GM21360 (cell line): ENCODE data around the gene AP1M1.
"Not testable (repeated sequence)": the region's sequence is repeated elsewhere in the genome, so short reads cannot be mapped to it uniquely, and the experiment has no call there.

ENCODE experiments used
- ATAC-seq: cut with Tn5 transposase; IDR thresholded peaks from one replicate; pipeline ENCODE4 v1.9.1; 2021; ENCODE audit warnings: mild to moderate bottlenecking, moderate library complexity; ENCODE audit not compliant: unreplicated experiment

The AP1M1 gene

DNA sequence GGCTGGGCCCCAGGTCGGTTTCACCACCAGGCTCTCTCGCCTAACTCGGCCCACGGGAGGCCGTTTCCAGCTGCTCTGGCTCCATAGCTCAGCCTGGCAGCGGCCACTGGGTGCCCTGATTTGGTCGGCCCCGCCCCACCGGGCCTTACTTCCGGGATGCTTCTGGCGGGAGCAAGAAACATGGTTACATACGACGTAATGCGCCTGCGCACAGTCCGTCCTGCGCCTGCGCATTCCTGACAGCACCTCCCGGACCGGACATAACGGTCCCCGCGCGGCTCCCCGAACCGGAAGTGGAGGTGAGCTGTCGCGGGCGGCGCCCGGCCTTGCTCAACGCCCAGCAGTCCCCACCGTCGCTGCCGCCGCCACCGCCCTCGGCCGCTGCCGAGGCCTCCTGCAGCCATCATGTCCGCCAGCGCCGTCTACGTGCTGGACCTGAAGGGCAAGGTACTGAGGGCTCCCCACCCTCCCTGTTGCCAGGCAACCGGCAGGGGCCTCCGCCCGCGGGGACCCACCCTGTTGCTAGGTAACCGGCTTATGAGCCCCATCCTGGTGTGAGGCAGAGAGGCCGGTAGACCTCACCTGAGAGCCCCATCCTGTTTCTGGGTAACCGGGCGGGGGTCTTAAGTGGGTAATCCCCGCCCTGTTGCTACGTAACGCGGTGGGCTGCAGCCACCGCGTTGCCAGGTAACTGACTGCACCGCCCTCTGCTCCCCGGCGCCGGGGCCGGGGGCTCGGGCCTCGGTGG is at the start of gene AP1M1:
Gene AP1M1, plus strand, starts transcription at position 290 of the 748 bp plus-strand sequence. Its CDS starts 116 bp downstream, at position 406.
- ATAC-seq: peak; percentile 69

DNA sequence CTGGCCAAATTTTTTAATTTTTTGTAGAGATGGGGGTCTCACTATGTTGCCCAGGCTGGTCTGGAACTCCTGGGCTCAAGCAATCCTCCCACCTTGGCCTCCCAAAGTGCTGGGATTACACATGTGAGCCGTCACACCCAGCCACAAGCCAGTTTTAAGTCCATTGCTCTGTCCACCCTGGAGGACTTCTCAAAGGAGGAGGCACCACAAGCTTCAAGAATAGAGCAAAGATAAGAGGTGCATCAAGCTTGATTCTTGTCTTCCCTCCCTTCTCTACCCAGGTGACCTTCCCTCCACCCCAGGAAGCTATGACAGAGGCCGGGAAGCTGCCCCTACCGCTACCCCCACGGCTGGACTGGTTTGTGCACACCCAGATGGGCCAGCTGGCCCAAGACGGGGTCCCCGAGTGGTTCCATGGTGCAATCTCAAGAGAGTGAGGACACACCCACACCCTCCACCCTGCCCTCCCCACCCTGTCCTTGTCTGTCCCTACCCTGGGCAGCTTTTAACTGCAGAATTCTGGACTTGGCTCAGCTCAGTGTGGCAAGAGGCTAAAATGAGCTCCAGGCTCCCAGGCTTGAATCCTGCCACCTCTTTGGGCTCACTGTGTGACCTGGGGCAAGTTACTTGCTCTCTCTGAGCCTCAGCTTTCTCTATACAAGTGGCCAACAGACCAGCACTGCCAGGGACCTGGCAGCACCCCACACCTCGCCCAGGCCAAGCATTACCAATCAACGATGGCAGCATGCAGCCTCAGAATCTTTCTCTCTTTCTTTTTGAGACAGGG is 49.1 kb upstream of the AP1M1 start:
- no peak for ATAC-seq

DNA sequence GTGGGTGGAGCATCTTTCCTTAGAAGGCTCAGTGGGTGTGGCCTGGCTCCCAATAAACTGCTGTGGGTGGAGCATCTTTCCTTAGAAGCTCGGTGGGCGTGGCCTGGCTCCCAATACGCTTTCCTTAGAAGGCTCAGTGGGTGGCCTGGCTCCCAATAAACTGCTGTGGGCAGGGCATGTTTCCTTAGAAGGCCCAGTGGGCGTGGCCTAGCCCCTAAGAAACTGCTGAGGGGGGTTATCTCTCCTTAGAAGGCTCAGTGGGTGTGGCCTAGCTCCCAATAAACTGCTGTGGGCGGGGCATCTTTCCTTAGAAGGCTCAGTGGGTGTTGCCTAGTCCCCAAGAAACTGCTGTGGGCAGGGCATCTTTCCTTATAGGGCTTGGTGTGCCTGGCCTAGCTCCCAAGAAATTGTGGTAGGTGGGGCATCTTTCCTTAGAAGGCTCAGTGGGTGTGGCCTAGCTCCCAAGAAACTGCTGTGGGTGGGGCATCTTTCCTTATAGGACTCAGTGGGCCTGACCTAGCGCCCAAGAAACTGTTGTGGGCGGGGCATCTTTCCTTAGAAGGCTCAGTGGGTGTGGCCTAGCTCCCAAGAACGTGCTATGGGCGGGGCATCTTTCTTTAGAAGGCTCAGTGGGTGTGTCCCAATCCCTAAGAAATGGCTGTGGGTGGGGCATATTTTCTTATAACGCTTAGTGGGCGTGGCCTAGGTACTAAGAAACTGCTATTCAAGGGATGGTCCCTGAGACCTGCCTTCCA is 44.0 kb upstream of the AP1M1 start:
- ATAC-seq: no peak

DNA sequence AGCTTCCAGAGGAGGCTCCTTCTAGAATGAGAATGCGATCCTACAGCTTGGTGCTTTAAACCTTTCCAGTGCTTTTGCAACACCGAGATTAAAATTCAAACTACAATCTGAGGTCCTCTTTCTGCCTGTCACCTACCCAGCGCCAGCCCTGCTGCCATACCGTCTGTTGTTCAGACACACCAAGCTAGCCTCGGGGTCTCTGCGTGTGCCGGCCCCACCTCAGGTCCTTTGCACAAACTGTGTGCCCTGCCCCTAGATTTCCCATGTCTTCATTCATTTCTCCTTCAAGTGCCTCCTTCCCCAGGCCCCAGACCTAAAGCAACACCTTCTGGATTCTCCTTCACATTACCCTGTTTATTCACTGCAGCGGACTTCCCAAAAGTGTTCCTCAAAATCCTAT is 43.2 kb upstream of the AP1M1 start:
- ATAC-seq: no peak

DNA sequence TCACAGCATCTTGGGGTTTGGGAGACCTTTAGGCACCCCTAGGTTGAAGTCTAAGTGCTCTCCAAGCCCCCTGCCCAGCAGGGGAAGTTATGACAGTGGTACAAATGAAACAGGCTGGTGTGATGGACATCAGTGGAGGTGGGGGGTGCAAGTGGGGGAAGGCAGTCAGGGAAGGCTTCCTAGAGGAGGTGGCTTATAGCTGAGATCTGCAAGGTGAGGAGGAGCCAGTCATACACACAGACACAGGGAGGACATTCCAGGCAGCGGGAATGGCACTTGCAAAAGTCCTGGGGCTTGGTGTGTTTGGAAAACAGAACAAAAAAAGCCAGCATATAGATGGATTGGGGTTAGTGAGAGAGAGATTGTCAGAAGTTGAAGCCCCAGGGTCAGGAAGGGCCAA is 42.6 kb upstream of the AP1M1 start:
- ATAC-seq: no peak

DNA sequence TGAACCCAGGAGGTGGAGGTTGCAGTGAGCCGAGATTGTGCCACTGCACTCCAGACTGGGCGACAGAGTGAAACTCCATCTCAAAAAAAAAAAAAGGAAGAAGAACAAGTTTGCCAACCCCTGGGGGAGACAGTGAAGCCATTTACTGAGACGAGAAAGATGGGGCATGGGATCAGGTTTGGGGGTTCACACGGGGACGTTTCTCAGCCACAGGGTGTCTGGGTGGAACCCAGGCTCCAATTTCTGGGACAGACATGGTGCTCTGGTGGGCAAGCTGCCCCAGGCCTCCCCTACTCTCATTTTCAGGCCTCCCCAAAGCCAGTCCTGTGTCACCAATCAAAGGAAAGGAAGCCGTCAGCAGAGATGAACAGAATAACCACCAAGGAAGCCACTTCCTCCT is 40.8 kb upstream of the AP1M1 start:
- no peak for ATAC-seq

DNA sequence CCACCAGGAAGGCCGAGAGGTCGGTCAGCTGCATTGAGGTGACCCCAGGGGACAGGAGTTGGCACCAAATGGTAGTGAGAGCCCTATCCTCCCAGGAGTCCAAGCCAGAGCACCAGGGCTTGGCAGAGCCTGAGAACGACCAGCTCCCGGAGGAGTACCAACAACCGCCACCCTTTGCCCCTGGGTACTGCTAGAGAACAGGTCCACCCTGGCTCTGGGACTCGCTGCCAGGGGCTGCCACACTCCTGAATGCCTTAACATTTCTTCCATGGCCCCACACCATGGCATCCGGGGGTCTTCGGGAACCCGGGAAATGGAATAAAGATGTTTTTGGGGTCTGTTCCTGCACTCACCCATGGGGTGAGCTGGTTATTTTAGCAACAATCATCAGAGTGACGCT is 40.1 kb upstream of the AP1M1 start:
- no peak for ATAC-seq

DNA sequence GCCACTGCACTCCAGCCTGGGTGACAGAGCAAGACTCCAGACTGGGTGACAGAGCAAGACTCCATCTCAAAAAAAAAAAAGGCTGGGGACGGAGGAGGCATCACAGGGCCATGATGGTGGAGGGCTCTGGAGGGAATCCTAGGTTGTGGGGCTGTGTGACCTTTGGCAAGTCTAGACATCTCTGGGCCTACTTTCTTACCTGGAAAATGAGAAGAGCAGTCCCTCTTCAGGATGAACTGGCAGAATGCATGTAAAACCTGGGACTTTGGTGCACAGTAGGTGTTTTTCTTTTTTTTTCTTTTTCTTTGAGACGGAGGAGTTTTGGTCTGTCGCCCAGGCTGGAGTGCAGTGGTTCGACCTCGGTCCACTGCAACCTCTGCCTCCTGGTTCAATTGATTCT is 38.1 kb upstream of the AP1M1 start:
- no peak for ATAC-seq

DNA sequence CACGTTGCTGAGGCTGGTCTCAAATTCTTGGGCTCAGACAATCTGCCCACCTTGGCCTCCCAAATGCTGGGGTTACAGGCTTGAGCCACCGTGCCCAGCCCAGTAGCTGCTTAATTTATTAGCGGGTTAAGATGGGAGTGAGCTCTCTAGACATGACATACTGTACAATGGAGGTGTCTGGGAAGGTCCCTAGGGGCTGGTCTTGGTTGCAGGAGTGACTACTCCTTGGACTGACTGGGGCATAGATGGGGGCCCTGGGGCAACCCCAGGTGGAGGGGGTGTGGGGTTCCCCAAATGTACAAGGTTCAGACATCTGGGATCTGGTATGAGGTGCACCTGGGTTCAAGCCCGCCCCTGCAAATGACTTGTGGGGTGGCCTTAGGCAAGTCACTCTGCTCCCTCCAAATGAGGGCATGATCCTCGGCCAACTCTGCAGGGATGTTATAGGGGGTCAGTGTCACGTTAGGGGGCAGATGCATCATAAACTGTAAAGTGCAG is 37.2 kb upstream of the AP1M1 start:
- no peak for ATAC-seq

DNA sequence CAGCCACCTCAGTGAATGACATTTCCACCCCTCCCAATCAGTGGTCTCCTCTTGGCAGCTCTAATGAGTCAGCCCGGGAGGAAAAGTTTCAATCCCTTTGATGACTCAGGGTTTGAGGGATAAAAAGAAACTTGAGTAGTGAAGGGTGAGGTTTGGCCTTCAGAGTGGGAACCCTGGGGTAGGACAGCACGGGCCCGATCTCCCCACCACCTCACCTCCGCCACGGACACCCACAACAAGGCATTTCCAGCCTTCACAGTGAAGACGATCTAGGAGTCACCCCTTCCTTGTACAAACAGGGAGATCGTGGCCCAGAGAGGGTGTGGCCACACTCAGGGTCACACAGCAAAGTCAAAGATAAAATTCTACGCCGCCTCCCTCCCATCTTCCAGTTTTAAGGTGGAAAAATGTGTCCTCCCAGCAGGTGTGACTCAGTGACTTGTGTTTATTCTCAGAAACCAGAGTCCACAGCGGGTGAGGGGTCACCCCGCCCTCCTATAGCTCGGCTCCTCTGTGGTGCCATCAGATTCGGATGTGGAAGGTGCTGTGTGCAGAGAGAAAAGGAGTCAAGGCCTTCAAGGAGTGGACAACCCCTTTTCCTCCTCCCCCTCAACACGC is 36.7 kb upstream of the AP1M1 start:
- no peak for ATAC-seq

DNA sequence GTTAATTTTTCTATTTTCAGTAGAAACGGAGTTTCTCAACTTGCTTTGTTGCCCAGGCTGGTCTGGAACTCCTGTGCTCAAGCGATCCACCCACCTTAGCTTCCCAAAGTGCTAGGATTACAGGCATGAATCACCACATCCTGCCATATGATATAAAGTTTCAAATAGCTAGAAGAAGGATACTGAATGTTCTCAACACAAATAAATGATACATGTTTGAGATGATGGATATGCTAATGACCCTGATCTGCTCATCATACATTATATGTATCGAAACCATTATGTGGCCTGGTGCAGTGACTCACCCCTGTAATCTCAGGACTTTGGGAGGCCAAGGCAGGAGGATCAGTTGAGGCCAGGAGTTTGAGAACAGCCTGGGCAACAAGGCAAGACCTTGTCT is 35.9 kb upstream of the AP1M1 start:
- ATAC-seq: no peak

DNA sequence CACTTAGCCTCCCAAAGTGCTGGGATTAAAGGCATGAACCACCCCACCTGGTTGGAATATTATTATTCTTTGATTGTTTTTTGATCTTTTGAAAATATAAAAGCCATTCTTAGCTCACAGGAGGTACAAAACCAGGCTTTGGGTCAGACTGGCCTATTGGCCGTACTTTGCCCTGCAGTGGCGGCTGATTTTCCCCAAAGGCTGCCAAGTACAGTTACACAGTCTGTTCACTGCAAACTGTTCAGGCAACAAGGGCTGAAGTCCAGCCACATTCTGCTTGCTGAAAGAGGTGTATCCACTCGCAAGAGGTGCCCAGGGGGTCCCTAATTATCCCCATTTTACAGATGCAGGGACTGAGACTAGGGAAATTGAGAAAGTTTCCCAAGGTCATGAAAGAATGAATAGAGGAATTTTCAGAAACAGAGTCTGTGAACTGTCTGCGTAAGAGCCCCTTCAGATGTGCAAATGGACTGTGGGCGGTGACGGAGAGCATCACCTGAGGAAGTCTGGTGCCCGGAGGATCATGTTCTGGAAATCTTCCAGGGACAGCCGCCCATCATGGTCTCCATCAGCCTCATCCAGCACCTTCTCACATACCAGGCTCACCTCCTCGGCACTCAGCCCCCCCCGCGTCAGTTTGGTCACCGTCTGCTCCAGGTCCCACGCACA is 33.4 kb upstream of the AP1M1 start:
- ATAC-seq: no peak

DNA sequence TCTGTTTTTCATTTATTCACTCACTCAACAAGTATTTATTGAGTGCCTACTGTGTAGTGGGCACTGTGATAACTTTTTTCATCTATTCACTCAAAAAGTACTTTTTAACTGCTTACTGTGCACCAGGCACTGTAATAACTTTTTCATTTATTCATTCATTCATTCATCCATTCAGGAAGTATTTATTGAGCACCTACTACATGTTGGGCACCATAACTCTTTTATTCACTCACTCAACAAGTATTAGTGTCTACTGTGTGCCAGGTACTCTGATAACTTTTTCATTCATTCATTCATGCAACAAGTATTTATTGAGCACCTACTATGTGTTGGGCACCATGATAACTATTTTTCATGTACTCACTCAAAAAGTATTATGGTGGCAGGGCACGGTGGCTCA is 31.3 kb upstream of the AP1M1 start:
- ATAC-seq: no peak

DNA sequence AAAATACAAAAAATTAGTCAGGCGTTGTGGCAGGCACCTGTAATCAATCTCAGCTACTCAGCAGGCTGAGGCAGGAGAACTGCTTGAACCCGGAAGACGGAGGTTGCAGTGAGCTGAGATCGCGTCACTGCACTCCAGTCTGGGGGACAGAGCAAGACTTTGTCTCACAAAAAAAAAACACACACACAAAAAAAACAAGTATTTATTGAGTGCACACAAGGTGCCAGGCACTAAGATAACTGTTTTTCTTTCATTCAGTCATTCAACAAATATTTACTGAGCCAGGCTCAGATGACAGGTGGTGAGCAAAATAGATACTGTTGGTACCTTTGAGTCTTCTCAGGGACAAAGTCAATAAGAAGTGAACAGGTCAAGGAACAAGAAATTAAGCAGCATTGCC is 30.7 kb upstream of the AP1M1 start:
- ATAC-seq: no peak

DNA sequence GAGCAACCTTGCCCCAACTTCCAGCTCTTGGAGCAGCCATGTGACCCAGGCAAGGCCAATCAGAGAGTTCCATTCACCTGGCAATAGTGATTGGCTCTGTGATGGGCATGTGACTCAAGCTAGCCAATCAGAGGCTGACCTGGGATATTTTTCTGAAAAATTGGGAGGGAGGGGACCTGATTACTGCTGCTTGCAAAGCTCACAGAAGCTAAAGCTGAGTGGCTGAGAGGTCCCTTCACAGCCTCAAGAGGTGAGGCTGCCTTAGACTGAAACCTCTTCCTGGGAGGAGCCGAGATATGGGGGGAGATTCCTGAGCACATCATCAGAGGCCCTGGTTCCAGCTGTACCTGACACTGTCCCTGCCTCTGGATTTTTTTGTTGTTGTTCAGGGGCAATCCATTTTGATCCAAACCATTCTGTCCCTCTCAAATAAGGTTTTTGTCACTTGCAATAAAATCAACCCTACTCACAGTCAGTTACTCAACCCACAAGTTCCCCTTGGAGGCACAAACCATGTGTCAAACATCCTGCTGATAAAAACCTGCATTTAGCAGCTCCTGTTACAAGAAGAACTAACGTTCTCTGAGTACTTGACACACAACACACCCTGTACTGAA is 29.1 kb upstream of the AP1M1 start:
- no peak for ATAC-seq

DNA sequence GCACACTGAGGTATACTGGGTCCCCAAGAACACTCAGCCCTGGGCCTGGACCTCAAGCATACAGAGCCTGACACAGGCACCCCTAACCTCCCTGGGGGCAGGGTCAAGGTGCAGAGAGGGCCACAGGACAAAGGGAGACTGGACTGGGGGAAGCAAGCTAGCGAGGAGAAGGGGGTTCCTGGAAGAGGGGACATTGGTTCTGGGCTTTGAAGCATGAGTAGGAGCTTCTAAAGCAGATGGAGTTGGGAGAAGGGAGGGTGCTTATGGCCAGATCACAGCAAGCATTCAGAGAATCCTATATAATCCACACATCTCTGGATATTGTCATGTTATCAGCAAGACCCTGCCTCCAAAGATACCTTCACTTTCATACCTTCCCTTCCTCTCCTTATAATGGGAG is 27.6 kb upstream of the AP1M1 start:
- no peak for ATAC-seq

DNA sequence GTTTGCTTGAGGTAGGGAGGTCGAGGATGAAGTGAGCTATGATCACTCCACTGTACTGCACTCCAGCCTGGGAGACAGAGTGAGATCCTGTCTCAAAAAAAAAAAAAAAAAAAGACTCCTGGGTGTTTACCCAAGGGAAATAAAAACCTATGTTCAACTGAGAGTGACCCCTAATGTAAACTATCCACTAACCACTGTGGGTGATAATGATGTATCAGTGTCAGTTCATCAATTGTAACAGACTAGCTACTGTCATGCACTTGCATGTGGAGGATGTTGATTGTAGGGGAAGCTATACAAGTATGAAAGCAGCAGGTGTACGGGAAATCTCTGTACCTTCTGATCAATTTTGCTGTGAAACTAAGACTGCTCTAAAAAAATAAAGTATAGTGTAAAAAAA is 21.8 kb upstream of the AP1M1 start:
- ATAC-seq: no peak

DNA sequence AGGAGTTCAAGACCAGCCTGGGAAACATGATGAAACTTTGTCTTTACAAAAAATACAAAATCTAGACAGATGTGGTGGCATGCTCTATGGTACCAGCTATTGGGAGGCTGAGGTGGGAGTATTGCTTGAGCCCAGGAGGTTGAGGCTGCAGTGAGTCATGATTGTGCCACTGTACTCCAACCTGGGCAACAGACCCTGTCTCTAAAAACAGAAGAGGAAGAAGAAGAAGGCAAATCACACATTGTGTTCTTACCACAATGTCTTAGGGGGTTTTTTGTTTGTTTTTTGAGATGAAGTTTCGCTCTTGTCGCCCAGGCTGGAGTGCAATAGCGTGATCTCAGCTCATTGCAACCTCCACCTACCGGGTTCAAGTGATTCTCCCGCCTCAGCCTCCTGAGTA is 18.8 kb upstream of the AP1M1 start:
- not testable (repeated sequence) for ATAC-seq

DNA sequence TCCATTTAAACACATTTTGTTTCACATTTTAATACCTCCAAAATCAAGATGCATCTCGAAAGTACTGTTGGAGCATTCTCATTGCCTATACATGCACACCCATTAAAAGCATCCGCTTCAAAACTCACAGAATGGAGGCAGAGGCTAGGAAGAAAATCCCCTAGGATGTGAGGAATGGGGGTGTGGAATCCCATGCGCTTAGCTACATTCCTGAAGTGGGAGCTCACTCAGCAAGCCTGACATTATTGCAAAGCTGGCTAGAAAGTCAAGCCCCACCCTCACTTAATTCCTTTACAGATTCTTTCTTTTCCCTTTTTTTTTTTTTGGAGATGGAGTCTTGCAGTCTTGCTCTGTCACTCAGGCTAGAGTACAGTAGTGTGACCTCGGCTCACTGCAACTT is 17.1 kb upstream of the AP1M1 start:
- no peak for ATAC-seq

DNA sequence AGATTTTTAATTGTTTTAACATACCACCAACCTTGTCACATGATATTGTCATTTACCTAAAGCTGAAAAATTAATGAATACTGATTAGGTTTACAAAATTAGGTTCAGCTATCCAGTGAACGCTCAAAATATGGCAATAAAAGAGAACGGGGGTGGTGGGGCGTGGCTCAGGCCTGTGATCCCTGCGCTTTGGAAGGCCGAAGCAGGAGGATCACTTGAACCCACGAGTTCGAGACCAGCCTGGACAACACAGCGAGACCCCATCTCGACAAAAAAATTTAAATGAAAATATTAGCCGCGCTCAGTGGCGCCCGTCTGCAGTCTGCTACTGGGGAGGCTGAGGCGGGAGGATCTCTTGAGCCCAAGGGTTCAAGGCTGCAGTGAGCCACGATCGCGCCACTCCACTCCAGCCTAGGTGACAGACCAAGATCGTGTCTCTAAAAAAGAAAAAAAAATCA is 13.0 kb upstream of the AP1M1 start:
- no peak for ATAC-seq
